ENCODE results near the gene COP1.

The COP1 gene

GRCh38 chr1:176049582-176049981 is 157.5 kb downstream of the COP1 start (continued):
- TF ChIP-seq ZFP3 (CRISPR knock-in tag; IDR thresholded peaks at IDR 0.05) (no peak), RARB (CRISPR knock-in tag; IDR thresholded peaks at IDR 0.05) (no peak), BACH2 (CRISPR knock-in tag; IDR thresholded peaks at IDR 0.05; ENCODE audit: borderline replicate concordance) (no peak), ISL1 (CRISPR knock-in tag; IDR thresholded peaks at IDR 0.05) (no peak), ZNF70 (CRISPR knock-in tag; IDR thresholded peaks at IDR 0.05) (no peak), ZNF565 (CRISPR knock-in tag; conservative IDR thresholded peaks at IDR 0.05; ENCODE audit: low read depth) (no peak)

GRCh38 chr1:176046926-176047325 is 160.2 kb downstream of the COP1 start:
- no peak for ATAC-seq
- TF ChIP-seq TOX (CRISPR knock-in tag; IDR thresholded peaks at IDR 0.05; ENCODE audit: borderline replicate concordance) (no peak), ZNF70 (CRISPR knock-in tag; IDR thresholded peaks at IDR 0.05) (no peak)

DNA sequence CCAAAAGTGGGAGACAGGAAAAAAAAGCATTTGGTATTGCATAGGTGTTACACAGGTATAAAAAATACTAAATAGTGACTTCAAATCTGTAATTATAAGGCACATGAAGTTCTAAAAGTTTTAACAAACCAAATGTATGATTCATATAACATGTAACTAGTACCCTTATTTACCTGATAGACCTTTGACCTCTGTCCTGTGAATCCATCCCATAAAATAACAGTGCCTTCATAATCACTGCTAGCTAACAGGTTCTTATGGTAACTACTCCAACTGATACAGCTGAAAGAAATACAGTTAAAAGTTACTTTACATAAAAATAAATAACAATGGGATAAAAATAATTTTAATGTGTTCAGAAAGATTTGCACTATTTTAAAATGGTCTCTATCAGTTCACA is 163.5 kb downstream of the COP1 start:
- TF ChIP-seq TSHZ2 (CRISPR knock-in tag; IDR thresholded peaks at IDR 0.05): no peak
- TF ChIP-seq ZNF70 (CRISPR knock-in tag; IDR thresholded peaks at IDR 0.05): no peak
- no peak for TF ChIP-seq ARNTL (CRISPR knock-in tag; IDR thresholded peaks at IDR 0.05; ENCODE audit: borderline replicate concordance, low read depth)
- no peak for TF ChIP-seq ZFP3 (CRISPR knock-in tag; IDR thresholded peaks at IDR 0.05)
- TF ChIP-seq BACH2 (CRISPR knock-in tag; IDR thresholded peaks at IDR 0.05; ENCODE audit: borderline replicate concordance): no peak
- TF ChIP-seq GLIS3 (CRISPR knock-in tag; IDR thresholded peaks at IDR 0.05): no peak
- no peak for TF ChIP-seq PPARA (CRISPR knock-in tag; IDR thresholded peaks at IDR 0.05; ENCODE audit: borderline replicate concordance)
- TF ChIP-seq PATZ1 (CRISPR knock-in tag; IDR thresholded peaks at IDR 0.05; ENCODE audit: borderline replicate concordance): no peak
- TF ChIP-seq ZC3H10 (CRISPR knock-in tag; IDR thresholded peaks at IDR 0.05): no peak
- no peak for TF ChIP-seq SNAI2 (CRISPR knock-in tag; IDR thresholded peaks at IDR 0.05)
- TF ChIP-seq ISL1 (CRISPR knock-in tag; IDR thresholded peaks at IDR 0.05): no peak
- no peak for TF ChIP-seq ZNF8 (CRISPR knock-in tag; IDR thresholded peaks at IDR 0.05)
- TF ChIP-seq, protein P1, sequence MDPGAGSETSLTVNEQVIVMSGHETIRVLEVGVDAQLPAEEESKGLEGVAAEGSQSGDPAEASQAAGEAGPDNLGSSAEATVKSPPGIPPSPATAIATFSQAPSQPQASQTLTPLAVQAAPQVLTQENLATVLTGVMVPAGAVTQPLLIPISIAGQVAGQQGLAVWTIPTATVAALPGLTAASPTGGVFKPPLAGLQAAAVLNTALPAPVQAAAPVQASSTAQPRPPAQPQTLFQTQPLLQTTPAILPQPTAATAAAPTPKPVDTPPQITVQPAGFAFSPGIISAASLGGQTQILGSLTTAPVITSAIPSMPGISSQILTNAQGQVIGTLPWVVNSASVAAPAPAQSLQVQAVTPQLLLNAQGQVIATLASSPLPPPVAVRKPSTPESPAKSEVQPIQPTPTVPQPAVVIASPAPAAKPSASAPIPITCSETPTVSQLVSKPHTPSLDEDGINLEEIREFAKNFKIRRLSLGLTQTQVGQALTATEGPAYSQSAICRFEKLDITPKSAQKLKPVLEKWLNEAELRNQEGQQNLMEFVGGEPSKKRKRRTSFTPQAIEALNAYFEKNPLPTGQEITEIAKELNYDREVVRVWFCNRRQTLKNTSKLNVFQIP (CRISPR knock-in tag; IDR thresholded peaks at IDR 0.05; ENCODE audit: borderline replicate concordance, low read depth): no peak
- TF ChIP-seq TOX (CRISPR knock-in tag; IDR thresholded peaks at IDR 0.05; ENCODE audit: borderline replicate concordance): no peak
- no peak for TF ChIP-seq CSDC2 (CRISPR knock-in tag; IDR thresholded peaks at IDR 0.05)
- no peak for TF ChIP-seq ZFP30 (CRISPR knock-in tag; IDR thresholded peaks at IDR 0.05)
- no peak for TF ChIP-seq RARB (CRISPR knock-in tag; IDR thresholded peaks at IDR 0.05)
- no peak for TF ChIP-seq ZNF565 (CRISPR knock-in tag; conservative IDR thresholded peaks at IDR 0.05; ENCODE audit: low read depth)
- ATAC-seq: no peak

DNA sequence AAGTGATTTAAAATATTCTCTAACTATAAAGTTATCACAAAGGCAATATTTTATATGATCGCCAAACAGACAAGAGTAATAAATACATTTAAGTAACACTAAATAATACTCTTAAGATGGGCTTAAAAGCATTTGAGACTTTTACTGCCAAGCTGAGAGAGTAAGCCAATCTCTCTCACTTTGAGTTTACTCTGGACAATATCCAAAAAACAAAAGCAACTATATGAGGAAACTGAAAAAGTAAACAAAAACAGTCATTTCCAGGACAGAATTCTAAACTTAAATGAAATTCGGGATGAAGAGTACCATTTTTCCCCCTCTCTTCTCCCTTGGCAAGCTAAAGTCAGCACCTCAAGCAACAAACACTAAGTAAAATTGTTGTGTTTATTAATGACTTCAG is 173.2 kb downstream of the COP1 start:
- ATAC-seq: peak; percentile 57; the same call in 2 of the 3 replicates
- TF ChIP-seq ZNF565 (CRISPR knock-in tag; conservative IDR thresholded peaks at IDR 0.05; ENCODE audit: low read depth) (no peak), TCF4 (CRISPR knock-in tag; IDR thresholded peaks at IDR 0.05; ENCODE audit: borderline replicate concordance) (no peak), ZNF70 (CRISPR knock-in tag; IDR thresholded peaks at IDR 0.05) (no peak), TOX (CRISPR knock-in tag; IDR thresholded peaks at IDR 0.05; ENCODE audit: borderline replicate concordance) (no peak), ZFP3 (CRISPR knock-in tag; IDR thresholded peaks at IDR 0.05) (no peak), RARB (CRISPR knock-in tag; IDR thresholded peaks at IDR 0.05) (no peak), TSHZ2 (CRISPR knock-in tag; IDR thresholded peaks at IDR 0.05) (no peak), ARNTL (CRISPR knock-in tag; IDR thresholded peaks at IDR 0.05; ENCODE audit: borderline replicate concordance, low read depth) (no peak), PATZ1 (CRISPR knock-in tag; IDR thresholded peaks at IDR 0.05; ENCODE audit: borderline replicate concordance) (no peak), ZNF8 (CRISPR knock-in tag; IDR thresholded peaks at IDR 0.05) (no peak), SNAI2 (CRISPR knock-in tag; IDR thresholded peaks at IDR 0.05) (no peak), ESRRG (CRISPR knock-in tag; IDR thresholded peaks at IDR 0.05) (no peak)
- TF ChIP-seq, protein P1 (CRISPR knock-in tag; IDR thresholded peaks at IDR 0.05; ENCODE audit: borderline replicate concordance, low read depth): no peak

All from SK-N-SH treated with all-trans-retinoic acid at 6 μM for 48 hours (cell line).